NCI-H2227 (cell line): ENCODE results near the gene EHF.

Experiments
- DNase-seq: peaks from one replicate; lab custom pipeline; 2025; ENCODE audit not compliant: unreplicated experiment; lab: John Stamatoyannopoulos, UW

Gene EHF

GRCh38 chr11:34643311-34643710, 22.4 kb downstream of the EHF start:
- no peak for DNase-seq

GRCh38 chr11:34643846-34644245, 23.0 kb downstream of the EHF start:
- DNase-seq, result no peak

- DNase-seq, result no peak
These were observed 23.9 kb downstream of the EHF start for GRCh38 chr11:34644669-34645406.

DNA sequence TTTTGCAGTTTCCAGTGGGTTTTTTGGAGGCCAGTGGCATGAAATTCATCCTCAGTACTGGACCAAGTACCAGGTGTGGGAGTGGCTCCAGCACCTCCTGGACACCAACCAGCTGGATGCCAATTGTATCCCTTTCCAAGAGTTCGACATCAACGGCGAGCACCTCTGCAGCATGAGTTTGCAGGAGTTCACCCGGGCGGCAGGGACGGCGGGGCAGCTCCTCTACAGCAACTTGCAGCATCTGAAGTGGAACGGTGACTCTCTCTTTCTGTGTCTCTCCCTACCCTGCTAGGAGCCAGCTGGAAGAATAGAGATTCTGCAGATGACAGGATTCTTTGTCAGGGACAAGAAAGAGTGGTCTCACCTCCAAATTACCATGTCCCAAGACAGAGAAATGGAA, 25.5 kb downstream of the EHF start:
- DNase-seq, result no peak

DNA sequence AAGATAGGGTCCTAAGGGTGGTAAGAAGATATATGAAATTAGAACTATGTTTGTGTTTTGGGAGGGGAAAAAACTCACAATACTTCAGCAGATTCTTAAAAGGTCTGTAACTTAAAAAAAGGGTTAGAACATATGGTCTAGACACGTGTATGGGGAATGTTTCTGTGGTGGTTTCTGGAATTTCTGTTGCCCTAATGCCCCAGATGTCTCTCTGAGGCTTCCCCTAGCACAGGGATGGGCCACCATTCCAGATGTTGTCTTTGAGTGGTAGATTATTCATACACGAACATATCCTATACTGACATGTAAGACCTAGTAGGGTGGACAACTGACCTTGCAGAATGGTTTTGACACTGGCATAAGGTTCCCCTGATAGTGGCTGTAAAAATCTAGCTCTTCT, 26.2 kb downstream of the EHF start:
- no peak for DNase-seq

- DNase-seq, result no peak
These were observed 26.6 kb downstream of the EHF start for GRCh38 chr11:34647532-34647931.

GRCh38 chr11:34648036-34648435, 27.1 kb downstream of the EHF start:
- DNase-seq, result no peak

DNA sequence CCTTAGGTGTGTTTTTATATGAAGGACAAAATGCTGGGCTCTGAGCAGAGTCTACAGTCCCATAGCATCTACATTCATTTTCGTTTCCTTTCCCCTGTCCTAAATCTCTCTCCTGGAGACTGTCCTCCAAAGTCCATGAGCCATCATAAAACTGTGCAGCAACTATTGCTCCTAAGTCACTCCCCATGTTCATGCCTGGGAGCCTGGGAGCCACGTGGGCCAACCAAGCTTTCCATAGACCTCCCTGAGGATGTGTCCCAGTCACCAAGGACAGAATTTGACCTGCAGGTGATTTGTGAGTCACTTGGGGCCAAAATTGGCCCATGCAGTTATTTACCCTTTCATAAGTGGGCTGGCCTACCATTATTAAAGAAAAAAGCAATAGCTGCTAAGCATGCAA, 28.7 kb downstream of the EHF start:
- DNase-seq, result no peak

GRCh38 chr11:34650528-34650927, 29.6 kb downstream of the EHF start:
- DNase-seq, result no peak

GRCh38 chr11:34651551-34651950, 30.7 kb downstream of the EHF start:
- no peak for DNase-seq

- DNase-seq, result no peak
These were observed 31.5 kb downstream of the EHF start for GRCh38 chr11:34652191-34652973.

GRCh38 chr11:34653031-34653430, 32.1 kb downstream of the EHF start:
- DNase-seq, result no peak

- no peak for DNase-seq
These were observed 33.1 kb downstream of the EHF start for GRCh38 chr11:34653851-34654482.

GRCh38 chr11:34654483-34655334, 33.8 kb downstream of the EHF start:
- no peak for DNase-seq

- DNase-seq, result no peak
These were observed 34.6 kb downstream of the EHF start for GRCh38 chr11:34655335-34656008.

DNA sequence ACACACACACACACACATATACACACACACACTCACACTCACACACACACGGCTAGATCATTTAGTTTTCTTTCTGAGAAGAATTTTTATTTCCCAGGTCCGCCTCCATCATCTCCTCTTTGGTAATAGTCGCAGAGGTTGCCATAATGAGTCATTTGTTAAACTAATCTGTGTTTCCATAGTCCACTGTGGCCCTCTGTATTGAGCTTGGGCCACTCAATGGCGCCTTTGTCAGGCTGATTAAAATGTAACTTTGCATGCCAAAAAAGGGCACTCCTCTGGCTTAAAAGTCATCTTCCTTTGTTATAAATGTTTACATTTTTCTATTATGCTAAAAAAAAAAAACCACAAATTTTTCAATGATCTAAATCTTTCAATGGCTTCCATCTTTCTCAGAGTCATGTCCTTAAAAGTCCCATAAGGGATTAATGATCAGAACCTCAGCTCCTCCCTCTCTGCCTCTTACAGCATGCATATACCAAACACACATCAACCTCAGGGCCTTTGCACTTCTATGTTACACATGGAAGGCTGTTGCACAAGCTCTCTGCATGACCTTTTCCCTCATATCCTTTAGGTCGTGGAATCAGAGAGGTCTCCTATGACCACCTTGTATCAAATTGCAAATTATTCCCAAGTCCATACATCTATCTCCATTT, 35.3 kb downstream of the EHF start:
- no peak for DNase-seq

GRCh38 chr11:34658071-34659015, 37.5 kb downstream of the EHF start:
- no peak for DNase-seq

DNA sequence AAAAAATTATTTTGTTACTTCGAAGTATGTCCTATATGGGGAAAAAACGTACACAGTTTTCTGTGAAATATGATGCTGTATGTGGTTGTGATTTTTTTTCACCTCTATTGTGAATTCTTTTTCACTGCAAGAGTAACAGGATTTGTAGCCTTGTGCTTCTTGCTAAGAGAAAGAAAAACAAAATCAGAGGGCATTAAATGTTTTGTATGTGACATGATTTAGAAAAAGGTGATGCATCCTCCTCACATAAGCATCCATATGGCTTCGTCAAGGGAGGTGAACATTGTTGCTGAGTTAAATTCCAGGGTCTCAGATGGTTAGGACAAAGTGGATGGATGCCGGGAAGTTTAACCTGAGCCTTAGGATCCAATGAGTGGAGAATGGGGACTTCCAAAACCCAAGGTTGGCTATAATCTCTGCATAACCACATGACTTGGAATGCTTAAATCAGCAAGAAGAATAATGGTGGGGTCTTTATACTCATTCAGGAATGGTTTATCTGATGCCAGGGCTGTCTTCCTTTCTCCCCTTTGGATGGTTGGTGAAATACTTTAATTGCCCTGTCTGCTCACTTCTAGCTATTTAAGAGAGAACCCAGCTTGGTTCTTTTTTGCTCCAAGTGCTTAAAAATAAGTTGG, 38.3 kb downstream of the EHF start:
- no peak for DNase-seq
